CD4-positive, alpha-beta T cell (primary cell): ENCODE data around the gene SPIRE2. TPM values are rescaled to one million over a fixed set of nuclear protein-coding genes. Genes with fewer than 3 reads are reported as not detected.

Source experiments
- ATAC-seq: fragments of 200-7000 bp; cut with Tn5 transposase; one replicate; pipeline ENCODE4 v1.10.0; 2022; ENCODE audit warnings: mild to moderate bottlenecking; ENCODE audit not compliant: poor library complexity
- CTCF ChIA-PET: fragments of 350-600 bp; sonication (Branson Sonifier 250); formaldehyde crosslinking; loops from one replicate; lab custom pipeline; 2021; ENCODE audit warnings: antibody characterized with exemption, inconsistent platforms; lab: Charles Lee
- POLR2A ChIA-PET: fragments of 350-600 bp; sonication (Branson Sonifier 250); formaldehyde crosslinking; loops from one replicate; lab custom pipeline; 2021; ENCODE audit warnings: antibody characterized with exemption, inconsistent platforms; lab: Charles Lee
- DNase-seq, 14 experiments: peaks; one replicate each; pipeline ENCODE4 v3.0.0-alpha.2; 2013 to 2020; ENCODE audit warnings: mixed read lengths in 2 of 14
- H3K27ac ChIP-seq, 2 donors: one replicate each; pipeline versions ENCODE4 v1.5.1 to v1.7.0; 2013; ENCODE audit warnings: low read length in 2 of 2, low read depth in 1 of 2, mild to moderate bottlenecking in 1 of 2
- H3K27me3 ChIP-seq, 2 experiments: 1 replicate in 1 of 2; 2 replicates in 1 of 2; pipeline versions ENCODE4 v1.6.1 to v1.7.0; 2013; ENCODE audit warnings: low read length in 2 of 2, control low read depth in 1 of 2, mild to moderate bottlenecking in 1 of 2, moderate library complexity in 1 of 2; ENCODE audit not compliant: insufficient read depth in 2 of 2, control insufficient read depth in 1 of 2
- H3K36me3 ChIP-seq: one replicate; pipeline ENCODE4 v1.6.1; 2013; ENCODE audit warnings: low read length, control low read depth; ENCODE audit not compliant: insufficient read depth
- H3K4me1 ChIP-seq: one replicate; pipeline ENCODE4 v1.6.1; 2013; ENCODE audit warnings: low read length, control low read depth; ENCODE audit not compliant: insufficient read depth
- H3K4me3 ChIP-seq: one replicate; pipeline ENCODE4 v1.5.1; 2013; ENCODE audit warnings: mild to moderate bottlenecking, low read length, moderate library complexity
- H3K9me3 ChIP-seq, 2 experiments: 1 replicate in 1 of 2; 2 replicates in 1 of 2; pipeline versions ENCODE4 v1.6.1 to v1.7.0; 2013; ENCODE audit warnings: low read length in 2 of 2, mild to moderate bottlenecking in 2 of 2, control low read depth in 1 of 2, moderate library complexity in 1 of 2; ENCODE audit not compliant: control insufficient read depth in 1 of 2, insufficient read depth in 1 of 2
- H3K27ac Mint-ChIP-seq: one replicate; pipeline ENCODE4 v1.8.0; 2020; ENCODE audit warnings: mixed read lengths
- H3K27me3 Mint-ChIP-seq: one replicate; pipeline ENCODE4 v1.8.0; 2021; ENCODE audit warnings: mixed read lengths
- H3K36me3 Mint-ChIP-seq: one replicate; pipeline ENCODE4 v1.8.0; 2021; ENCODE audit warnings: low read depth, mixed read lengths
- H3K4me1 Mint-ChIP-seq: one replicate; pipeline ENCODE4 v1.8.0; 2021; ENCODE audit warnings: low read depth, mixed read lengths
- H3K4me3 Mint-ChIP-seq: one replicate; pipeline ENCODE4 v1.8.0; 2020; ENCODE audit warnings: mild to moderate bottlenecking, mixed read lengths
- H3K9me3 Mint-ChIP-seq: one replicate; pipeline ENCODE4 v1.8.0; 2020; ENCODE audit warnings: mixed read lengths
- CTCF ChIP-seq: fragments of 200-600 bp; IDR thresholded peaks from one replicate; pipeline ENCODE4 v1.8.0; 2022; ENCODE audit warnings: antibody characterized with exemption, mild to moderate bottlenecking
- intact Hi-C, 2 experiments: fragments of 100-400 bp; cut with DNase I in 1 of 2; cut with micrococcal nuclease in 1 of 2; formaldehyde crosslinking; loops; one replicate each; pipeline versions ENCODE4 v1.15.1 to v1.9.0; 2023 to 2025; cut with DNase I, micrococcal nuclease
- total RNA-seq, 174 experiments: library from RNA in 2 of 174; stranded (reverse) in 2 of 174; gene quantifications; one replicate each; pipeline ENCODE4 v1.2.3 and lab custom pipeline; 2021 to 2026

Gene SPIRE2
- total RNA-seq, 2 experiments from 2014 or later, result 1.1 TPM

- Histone ChIP-seq H3K36me3 (peaks cover 76% of the 10 kb centered on the region), H3K27ac (no peak overlapping the region), H3K27me3 (no peaks in the 10 kb centered on the region), H3K4me1 (no peaks in the 10 kb centered on the region), H3K9me3 (no peaks in the 10 kb centered on the region), H3K4me3 (no peak overlapping the region)
- Mint-ChIP-seq H3K4me1 (no peaks in the 10 kb centered on the region), H3K4me3 (no peak overlapping the region), H3K27ac (no peak overlapping the region), H3K36me3 (peaks cover 73% of the 10 kb centered on the region), H3K27me3 (no peaks in the 10 kb centered on the region), H3K9me3 (no peaks in the 10 kb centered on the region)
- TF ChIP-seq CTCF, result no peak
- DNase-seq (no peak), ATAC-seq (no peak)
- intact Hi-C loops, result no loop called here
- POLR2A ChIA-PET, result interaction anchor here (1.6 kb wide), 1 partner anchor 27 kb away, joined by 5 read pairs; the partner anchor contains the start of gene TCF25
- CTCF ChIA-PET, result no interaction called here
These were observed 71.7 kb downstream of the SPIRE2 start for GRCh38 chr16:89899879-89900481.

GRCh38 chr16:89900885-89901284, 72.6 kb downstream of the SPIRE2 start:
- H3K4me1 ChIP-seq, result no peaks in the 10 kb centered on the region
- ATAC-seq (no peak), DNase-seq (no peak)
- H3K4me3 Mint-ChIP-seq, result no peak overlapping the region
- no peak overlapping the region for H3K27ac ChIP-seq
- H3K9me3 ChIP-seq, result no peaks in the 10 kb centered on the region
- peaks cover 76% of the 10 kb centered on the region for H3K36me3 ChIP-seq
- POLR2A ChIA-PET, result no interaction called here
- H3K27me3 Mint-ChIP-seq, result no peaks in the 10 kb centered on the region
- H3K27ac Mint-ChIP-seq, result no peak overlapping the region
- no peak for TF ChIP-seq CTCF
- H3K4me3 ChIP-seq, result no peak overlapping the region
- CTCF ChIA-PET, result no interaction called here
- H3K36me3 Mint-ChIP-seq, result peaks cover 73% of the 10 kb centered on the region
- intact Hi-C loops, result no loop called here
- no peaks in the 10 kb centered on the region for H3K9me3 Mint-ChIP-seq
- H3K27me3 ChIP-seq, result no peaks in the 10 kb centered on the region
- H3K4me1 Mint-ChIP-seq, result no peaks in the 10 kb centered on the region

- intact Hi-C loops, result no loop called here
- DNase-seq, result no peak
- no peak for ATAC-seq
- no peaks in the 10 kb centered on the region for H3K27me3 Mint-ChIP-seq
- H3K27ac ChIP-seq, result no peak overlapping the region
- peaks cover 69% of the 10 kb centered on the region for H3K36me3 Mint-ChIP-seq
- no peaks in the 10 kb centered on the region for H3K4me1 Mint-ChIP-seq
- no peaks in the 10 kb centered on the region for H3K4me1 ChIP-seq
- no peak overlapping the region for H3K4me3 ChIP-seq
- no peaks in the 10 kb centered on the region for H3K27me3 ChIP-seq
- no peak overlapping the region for H3K4me3 Mint-ChIP-seq
- H3K36me3 ChIP-seq, result peaks cover 74% of the 10 kb centered on the region
- no peaks in the 10 kb centered on the region for H3K9me3 ChIP-seq
- H3K9me3 Mint-ChIP-seq, result no peaks in the 10 kb centered on the region
- no peak overlapping the region for H3K27ac Mint-ChIP-seq
- ChIA-PET POLR2A (no interaction called here), CTCF (no interaction called here)
- TF ChIP-seq CTCF, result no peak
These were observed 74.7 kb downstream of the SPIRE2 start for GRCh38 chr16:89902980-89903379.
